NOMO-1 (cell line): ENCODE data around the gene CFAP52.
"Not testable (repeated sequence)": the region's sequence is repeated elsewhere in the genome, so short reads cannot be mapped to it uniquely, and the experiment has no call there.

Experiments
- DNase-seq, 2 experiments: peaks; one replicate each; lab custom pipeline; 2025; ENCODE audit not compliant: unreplicated experiment in 2 of 2; lab: John Stamatoyannopoulos, UW

The CFAP52 gene

DNA sequence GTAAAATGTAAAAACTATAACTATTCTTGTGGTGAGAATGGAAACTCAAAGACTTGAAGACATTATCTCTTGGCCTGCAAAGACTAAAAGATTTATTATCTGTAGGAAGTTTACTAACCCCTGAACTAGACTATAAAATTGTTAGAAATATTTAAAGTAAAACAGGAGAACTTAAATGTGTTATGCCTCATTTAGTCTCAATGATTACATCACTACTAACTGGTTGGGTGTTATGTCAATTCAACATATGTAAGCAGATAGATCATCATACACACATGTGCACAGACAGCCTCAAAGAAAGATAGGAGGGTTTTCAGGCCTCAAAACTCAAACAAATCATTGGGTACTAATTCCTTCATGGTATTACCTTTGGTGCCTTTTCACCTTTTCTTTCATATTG is 8.4 kb upstream of the CFAP52 start:
- no peak for DNase-seq

DNA sequence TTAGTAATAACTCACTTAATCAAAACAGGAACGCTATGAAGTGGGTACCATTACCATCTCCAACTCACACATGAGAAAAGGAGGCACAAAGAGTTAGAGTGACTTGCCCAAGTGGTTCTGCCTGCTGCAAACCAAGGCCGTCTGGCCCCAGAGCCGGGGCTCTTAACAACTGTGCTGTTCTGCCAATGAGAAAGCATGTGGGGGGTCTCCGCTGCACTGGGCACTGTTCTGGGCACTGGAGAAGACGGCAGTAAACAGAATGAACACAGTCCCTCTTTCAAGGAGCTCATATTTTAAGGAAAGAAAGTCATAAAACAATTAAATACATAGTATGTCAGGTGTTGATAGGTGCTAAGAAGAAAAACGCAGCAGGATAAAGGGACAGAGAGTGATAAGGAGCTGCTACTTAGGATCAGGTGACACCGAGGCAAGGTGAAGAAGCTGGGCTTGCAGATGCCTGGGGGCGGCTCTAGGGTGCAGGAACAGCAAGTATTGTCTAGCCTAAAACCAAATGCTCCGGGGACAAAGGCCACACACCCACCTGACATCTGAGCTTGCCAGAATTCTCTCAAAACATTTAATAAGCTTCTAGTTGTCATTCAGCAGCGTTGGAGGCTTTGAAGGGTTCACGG is 7.4 kb upstream of the CFAP52 start:
- no peak for DNase-seq

DNA sequence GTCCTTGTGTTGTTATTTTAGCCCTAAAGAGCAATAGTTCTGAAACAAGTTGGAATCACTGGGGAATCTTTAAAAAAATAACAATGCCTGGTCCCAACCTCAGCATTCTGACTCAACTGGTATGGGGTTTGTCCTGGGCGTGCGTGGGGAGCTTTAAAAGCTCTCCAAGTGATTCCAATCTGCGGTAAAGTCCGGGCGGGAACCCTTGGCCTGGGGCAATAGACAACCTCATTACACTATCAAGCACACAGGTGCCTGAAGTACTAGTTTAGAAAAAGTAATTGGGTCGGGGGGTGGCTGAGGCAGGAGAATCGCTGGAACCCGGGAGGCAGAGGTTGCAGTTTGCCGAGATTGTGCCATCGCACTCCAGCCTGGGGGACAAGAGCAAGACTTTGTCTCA is 5.2 kb upstream of the CFAP52 start:
- DNase-seq = no peak

DNA sequence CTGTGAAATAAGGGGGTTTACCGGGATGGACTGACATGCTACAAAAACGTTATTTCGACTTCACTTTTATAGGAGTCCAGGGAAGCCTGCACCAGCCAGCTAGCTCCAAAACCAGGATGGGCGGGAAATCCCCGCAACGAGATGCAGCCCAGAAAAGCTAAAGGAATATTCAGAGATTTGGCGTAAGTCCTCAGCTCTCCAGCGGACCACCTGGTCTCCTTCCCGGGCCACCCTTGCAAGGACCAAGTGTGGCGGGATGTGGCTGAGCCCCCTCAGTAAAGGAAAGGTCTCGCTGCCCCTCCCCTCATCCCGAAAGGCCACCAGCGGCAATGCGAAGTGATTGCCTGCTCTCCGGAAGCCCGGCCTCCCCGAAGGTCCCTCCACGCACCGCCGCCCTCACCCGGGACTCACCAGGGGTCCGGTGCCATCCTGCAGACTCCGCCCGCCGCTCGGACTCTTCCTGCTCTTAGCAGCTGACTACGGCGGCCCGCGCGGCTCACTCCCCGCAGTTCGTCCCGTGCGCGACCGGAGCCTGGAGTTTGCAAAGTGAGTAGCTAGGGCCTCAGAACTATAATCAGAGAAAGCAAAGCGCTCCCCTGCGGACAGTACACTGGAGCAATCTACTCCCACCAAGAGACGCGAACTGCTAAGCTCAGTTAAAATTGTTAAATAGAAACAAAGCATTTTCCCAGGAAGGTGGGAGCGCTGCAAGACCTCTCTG is 901 bp upstream of the CFAP52 start, which contains the start of gene STX8:
Gene STX8 (minus strand): TSS at position 440 of the 721 bp plus-strand sequence. CDS start 12 bp downstream, at position 428.
- peak; percentile 78 to 82 for DNase-seq

DNA sequence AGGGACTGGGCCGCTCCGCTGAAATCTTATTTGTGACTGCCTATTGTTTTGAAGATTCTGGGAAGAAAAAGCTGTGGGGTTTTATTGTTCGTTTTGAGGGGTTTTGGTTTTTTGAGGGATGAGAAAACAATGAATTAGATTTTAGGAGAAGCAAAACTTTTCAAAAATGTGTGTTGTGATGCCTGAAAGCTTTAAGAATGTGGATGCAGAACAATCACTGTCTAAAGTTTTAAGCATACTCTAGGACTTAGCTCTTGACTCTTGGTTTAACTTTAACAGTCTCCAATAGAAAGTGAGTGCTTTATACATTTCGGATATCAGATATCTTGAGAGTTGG is 899 bp downstream of the CFAP52 start:
- peak in 1 of 2 experiments; percentile 25 for DNase-seq

DNA sequence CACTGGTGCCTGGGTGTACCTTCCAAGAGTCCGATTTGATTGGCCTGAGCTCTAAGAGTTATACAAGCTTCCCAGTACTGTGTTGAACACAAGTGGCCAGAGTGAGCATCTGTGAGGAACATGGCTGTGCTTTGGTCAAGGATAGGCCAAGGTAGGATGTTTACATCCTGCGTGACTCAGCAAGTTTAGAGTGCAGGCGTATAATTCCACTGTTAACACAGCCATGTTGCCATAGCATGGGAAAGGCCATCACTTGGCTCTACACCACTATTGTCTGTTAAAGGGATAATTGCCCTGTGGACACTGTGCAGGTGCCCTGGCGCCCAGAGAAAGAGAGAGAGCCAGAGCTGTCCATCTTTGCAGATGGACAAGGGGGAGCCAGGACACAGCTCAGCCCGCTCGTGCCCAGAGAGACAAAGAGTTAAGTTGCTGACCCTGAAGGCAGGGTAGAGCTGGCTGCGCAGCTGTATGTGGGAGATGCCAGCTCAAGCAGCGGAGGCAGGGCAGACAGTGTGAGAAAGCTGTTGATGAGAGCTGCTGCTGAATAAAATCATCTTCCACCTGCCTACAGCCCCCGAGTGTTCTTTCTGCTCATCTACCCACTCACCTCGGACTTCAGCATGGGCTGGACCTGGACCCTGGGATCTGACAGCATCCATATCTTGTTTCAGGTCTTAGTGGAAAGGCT is 11.7 kb downstream of the CFAP52 start:
- DNase-seq = no peak

DNA sequence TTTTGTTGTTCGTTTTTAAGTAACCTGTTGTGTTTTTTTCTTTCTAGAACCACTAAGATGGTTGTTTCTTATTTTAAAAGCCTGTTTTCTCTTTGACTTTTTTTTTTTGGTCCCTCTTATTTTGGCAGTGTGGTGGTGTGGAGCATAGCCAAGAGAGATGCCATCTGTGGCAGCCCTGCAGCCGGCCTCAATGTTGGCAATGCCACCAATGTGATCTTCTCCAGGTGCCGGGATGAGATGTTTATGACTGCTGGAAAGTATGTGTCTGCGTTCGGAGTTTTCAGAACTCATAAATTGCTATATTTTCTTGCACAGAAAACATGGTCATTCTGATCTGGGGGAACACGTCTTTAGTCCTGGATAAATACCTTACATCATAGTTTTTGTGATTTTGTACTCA is 17.6 kb downstream of the CFAP52 start:
- no peak for DNase-seq

DNA sequence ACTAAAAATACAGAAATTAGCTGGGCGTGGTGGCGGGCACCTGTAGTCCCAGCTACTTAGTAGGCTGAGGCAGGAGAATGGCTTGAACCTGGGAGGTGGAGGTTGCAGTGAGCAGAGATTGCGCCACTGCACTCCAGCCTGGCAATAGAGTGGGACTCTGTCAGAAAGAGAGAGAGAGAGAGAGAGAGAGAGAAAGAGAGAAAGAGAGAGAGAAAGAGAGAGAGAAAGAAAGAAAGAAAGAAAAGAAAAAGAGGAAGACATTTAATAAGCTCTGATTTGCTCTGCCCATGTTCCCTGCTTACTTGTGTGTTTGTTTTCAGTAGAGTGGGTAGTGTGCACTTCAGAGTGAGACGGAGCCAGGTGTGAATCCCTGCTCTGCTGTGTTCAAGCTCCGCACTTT is 21.2 kb downstream of the CFAP52 start:
- DNase-seq = not testable (repeated sequence)

DNA sequence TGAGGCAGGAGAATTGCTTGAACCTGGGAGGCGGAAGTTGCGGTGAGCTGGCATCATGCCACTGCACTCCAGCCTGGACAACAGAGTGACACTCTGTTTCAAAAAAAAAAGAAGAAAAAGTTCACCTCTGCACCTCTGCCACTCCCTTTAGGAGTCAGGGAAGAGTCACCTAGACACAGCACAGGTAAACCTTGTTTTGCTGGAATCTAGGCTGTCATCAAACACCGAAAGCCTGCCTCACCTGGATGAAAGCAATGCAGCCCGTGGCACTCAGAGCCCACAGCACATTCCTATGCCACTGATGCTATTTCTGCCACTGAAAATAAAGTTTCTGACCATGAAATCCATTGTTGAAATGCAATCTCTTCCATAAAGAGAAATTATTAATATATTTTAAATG is 22.2 kb downstream of the CFAP52 start:
- no peak for DNase-seq

DNA sequence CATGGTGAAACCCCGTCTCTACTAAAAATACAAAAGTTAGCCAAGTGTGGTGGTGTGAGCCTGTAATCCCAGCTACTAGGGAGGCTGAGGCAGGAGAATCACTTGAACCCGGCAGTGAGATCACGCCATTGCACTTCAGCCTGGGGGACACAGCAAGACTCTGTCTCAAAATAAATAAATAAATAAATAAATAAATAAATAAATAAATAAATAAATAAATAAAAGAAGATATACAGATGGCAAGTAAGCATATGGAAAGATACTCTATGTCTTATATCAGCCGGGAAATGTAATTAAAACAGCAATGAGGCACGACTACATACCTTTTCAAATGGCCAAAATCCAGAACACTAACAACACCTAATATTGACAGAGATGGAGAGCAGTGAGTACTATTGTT is 28.1 kb downstream of the CFAP52 start:
- DNase-seq = not testable (repeated sequence)

DNA sequence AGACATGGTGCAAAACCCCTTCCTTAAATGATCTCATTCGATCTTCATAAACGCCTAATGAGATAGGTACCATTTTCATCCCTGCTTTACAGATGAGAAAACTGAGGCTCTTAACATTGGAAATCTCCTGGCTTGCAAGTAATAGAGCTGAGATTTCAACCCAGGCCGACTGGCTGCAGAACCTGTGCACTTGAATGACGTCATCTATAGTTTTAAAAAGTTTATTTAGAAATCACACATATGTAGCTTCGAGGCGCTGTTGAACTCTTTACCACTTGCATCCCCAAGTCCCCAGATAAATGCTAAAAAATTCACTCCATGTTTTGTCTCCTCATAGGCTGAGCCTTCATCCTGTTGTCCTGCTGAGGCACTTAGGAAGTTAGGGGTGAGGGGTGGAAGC is 30.0 kb downstream of the CFAP52 start:
- DNase-seq = no peak

DNA sequence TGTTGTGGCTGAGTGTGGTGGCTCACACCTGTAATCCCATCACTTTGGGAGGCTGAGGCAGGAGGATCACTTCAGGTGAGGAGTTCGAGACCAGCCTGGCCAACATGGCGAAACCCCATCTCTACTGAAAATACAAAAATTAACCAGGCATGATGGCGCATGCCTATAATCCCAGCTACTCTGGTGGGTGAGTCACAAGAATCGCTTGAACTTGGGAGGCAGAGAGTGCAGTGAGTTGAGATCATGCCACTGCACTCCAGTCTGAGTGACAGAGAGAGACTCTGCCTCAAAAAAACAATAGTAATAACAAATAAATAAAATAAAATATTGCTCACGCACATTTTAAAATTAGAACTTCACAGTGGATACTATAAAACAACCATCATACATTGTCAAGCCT is 30.6 kb downstream of the CFAP52 start:
- not testable (repeated sequence) for DNase-seq

DNA sequence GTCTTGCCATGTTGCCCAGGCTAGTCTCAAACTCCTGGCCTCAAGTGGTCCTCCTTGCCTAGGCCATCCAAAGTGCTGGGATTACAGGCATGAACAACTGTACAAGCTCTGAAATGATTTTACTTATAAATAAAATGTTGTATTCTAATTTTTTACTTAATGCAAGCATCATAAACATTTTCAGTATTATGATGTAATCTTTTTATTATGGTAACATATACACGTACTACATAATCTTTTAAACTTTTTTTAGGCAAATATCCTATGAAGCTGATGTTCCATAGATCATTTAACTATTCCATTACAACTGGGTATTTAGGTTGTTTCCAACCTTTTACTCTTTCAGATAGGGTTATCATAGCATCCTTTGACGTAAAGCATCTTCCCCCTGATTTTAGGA is 35.1 kb downstream of the CFAP52 start:
- DNase-seq = no peak

DNA sequence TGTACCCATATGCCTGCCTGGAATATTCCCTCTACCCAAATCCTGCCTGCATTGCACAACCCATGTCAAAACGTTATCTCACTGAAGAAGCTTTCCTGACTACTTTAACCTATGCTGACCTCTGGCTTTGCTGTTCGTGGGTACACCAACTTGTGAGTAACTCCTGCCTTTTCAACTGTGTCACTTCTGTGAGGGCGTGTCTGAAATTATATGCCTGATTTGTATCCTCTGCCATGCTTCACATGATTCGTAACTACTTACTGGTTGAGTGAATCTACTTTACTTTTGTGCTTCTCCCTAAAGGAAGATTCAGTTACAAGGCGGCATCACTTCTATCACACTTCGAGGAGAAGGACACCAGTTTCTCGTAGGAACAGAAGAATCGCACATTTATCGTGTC is 35.6 kb downstream of the CFAP52 start:
- DNase-seq = no peak

DNA sequence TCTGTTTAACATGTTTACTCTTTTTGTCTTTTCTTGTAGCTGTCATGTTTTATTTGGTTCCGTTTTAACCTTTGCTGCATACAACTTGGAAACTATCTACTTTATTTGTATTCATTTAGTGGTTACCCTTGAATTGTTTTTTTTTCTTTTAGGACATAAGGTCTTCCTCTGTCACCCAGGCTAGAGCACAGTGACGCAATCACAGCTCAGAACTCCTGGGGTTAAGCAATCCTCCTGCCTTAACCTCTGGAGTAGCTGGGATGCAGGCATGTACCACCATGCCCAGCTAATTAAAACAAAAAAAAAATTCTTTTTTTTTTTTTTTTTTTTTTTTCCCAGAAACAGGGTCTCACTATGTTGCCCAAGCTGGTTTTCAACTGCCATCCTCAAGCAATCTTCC is 39.0 kb downstream of the CFAP52 start:
- no peak for DNase-seq

DNA sequence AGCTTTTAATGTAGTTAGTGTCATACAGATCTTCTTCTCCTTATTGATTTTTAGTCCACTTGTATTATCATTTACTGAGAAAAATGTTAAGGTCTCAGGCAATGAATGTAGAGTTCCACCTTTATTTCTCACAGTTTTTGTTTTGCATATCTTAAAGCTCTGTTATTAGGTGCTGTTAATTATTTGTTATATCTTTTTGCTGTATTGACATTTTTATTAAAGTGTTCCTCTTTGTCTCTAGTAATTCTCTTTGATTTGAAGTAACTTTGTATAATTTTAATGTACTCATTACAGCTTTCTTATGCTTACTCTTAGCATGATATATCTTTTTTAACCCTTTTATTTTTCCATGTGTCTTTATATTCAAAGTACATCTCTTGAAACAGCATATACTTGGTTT is 46.5 kb downstream of the CFAP52 start:
- no peak for DNase-seq

DNA sequence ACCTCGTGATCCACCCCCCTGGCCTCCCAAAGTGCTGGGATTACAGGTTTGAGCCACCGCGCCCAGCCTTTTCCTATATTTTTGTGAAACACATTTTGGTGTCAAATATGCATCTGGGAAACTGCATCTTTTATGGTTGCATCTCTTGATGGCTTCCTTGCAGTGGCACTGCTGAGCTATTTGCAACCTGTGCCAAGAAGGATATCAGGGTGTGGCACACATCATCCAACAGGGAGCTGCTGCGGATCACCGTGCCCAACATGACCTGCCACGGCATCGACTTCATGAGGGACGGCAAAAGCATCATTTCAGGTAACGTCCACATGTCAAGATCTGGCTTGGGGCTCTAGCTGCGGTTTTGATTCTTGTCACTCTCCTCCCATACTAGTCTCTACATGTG is 52.1 kb downstream of the CFAP52 start:
- DNase-seq = no peak

DNA sequence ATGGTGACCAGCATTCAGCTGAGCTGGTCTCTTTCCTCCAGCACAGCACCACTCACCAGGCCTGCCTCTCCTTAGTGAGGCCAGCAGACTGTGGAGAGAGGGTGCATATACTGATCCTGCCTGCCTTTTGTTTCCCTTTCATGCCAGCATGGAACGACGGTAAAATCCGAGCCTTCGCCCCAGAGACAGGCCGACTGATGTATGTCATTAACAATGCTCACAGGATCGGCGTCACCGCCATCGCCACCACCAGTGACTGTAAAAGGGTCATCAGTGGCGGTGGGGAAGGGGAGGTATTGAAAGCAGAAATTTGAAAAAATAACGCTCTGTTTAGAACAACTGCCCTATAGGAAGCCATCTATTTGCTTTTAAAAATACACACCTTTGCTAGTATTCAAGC is 56.3 kb downstream of the CFAP52 start:
- no peak for DNase-seq

DNA sequence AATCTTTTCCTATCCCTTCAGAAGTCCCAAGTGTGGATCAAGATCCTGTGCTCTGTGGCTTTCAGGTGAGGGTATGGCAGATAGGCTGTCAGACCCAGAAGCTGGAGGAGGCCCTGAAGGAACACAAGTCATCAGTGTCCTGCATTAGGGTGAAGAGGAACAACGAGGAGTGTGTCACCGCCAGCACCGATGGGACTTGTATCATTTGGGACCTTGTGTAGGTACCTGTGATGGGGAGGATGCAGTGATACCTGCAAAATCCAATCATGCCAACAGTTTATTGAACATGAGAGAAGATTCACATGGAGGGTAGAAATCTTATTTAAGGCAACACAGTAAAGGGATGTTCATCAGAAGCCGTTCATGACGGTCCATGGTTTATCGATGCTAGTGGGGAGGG is 58.9 kb downstream of the CFAP52 start:
- DNase-seq = no peak

DNA sequence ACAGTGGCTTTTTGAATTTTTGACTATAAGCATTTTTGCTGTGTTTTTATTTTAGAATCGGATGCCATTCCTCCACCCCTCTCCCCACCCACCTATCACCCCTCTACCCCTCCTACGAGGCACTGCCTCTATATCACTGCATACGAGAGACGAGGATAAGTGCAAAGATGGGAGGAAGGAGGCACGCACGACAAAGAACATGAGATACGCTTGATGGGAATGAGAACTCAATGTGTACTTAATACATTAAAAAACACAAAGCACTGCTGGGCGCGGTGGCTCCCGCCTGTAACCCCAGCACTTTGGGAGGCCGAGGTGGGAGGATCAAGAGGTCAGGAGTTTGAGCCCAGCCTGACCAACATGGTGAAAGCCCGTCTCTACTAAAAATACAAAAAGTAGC is 60.1 kb downstream of the CFAP52 start:
- DNase-seq = no peak

DNA sequence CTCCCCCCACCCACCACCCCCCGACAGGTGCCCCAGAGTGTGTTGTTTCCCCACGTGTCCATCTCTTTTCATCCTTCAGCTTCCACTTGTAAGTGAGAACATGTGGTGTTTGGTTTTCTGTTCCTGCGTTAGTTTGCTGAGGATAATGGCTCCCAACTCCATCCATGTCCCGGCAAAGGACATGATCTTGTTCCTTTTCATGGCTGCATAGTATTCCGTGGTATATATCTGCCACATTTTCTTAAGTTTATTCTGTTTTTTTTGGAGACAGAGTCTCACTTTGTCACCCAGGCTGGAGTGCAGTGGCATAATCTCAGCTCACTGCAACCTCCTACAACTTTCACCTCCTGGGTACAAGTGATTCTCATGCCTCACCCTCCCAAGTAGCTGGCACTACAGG is 63.9 kb downstream of the CFAP52 start:
- DNase-seq = not testable (repeated sequence)

DNA sequence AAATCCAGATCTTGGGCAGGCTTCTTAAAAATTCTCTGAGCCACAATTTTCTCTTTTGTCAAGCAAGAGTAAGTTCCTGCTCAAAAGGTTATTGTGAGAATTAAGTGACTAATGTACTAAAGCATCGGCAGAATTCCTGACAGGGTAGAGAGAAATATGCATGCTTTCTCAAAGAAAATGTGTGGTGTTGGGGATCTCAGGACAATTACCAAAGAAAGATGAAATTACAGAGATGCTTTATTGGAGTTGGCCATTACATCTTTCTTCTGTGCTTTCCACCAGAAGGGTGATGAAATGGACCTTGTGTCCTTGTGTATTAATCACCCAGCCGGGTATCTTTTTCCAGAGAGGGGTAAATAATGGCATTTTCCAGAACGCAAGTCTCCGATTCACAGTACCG is 67.2 kb downstream of the CFAP52 start:
- DNase-seq = no peak
